Loucy (cell line): ENCODE results near the gene OR2T2.
"Not testable (repeated sequence)": the region's sequence is repeated elsewhere in the genome, so short reads cannot be mapped to it uniquely, and the experiment has no call there.

ENCODE experiments used
- CTCF ChIP-seq: fragments of 200-600 bp; sonication (generic); conservative IDR thresholded peaks from 2 replicates; pipeline ENCODE4 v1.5.1; 2014; ENCODE audit warnings: mild to moderate bottlenecking, antibody characterized with exemption, low read length
- EZH2phosphoT487 ChIP-seq: fragments of 200-600 bp; IDR thresholded peaks from 2 replicates; pipeline ENCODE4 v1.6.1; 2018; ENCODE audit warnings: antibody characterized with exemption, mild to moderate bottlenecking, moderate library complexity, borderline replicate concordance

- not testable (repeated sequence) for TF ChIP-seq CTCF, EZH2phosphoT487
Observed at GRCh38 chr1:248431683-248432082, 13.8 kb upstream of the OR2T2 start.
